Activated CD4-positive, alpha-beta T cell treated with anti-CD3 and anti-CD28 coated beads, Interleukin-2, amount 50 U/mL, for 16 hours (primary cell): ENCODE measurements around the gene SPECC1.
A peak's percentile ranks its signal among the peaks of the same experiment; 100 is the strongest.
"Not testable (repeated sequence)": the region's sequence is repeated elsewhere in the genome, so short reads cannot be mapped to it uniquely, and the experiment has no call there.

Experiments used
- DNase-seq: peaks from one replicate; pipeline ENCODE4 v3.0.0-alpha.2; 2020

Gene SPECC1

GRCh38 chr17:20142268-20142667, 133.1 kb downstream of the SPECC1 start:
- no peak for DNase-seq

GRCh38 chr17:20143740-20144139, 134.6 kb downstream of the SPECC1 start:
- no peak for DNase-seq

GRCh38 chr17:20145567-20145966, 136.4 kb downstream of the SPECC1 start:
- no peak for DNase-seq

- DNase-seq, result no peak
Observed at GRCh38 chr17:20149251-20149650, 140.1 kb downstream of the SPECC1 start.

GRCh38 chr17:20151174-20151573, 142.0 kb downstream of the SPECC1 start:
- no peak for DNase-seq

- no peak for DNase-seq
Observed at GRCh38 chr17:20153231-20153630, 144.1 kb downstream of the SPECC1 start.

- DNase-seq, result peak; percentile 8
Observed at GRCh38 chr17:20154286-20155000, 145.3 kb downstream of the SPECC1 start.

- peak; percentile 97 for DNase-seq
Observed at GRCh38 chr17:20155258-20156195, 146.4 kb downstream of the SPECC1 start.

GRCh38 chr17:20156196-20157000, 147.2 kb downstream of the SPECC1 start:
- DNase-seq, result peak; percentile 2

GRCh38 chr17:20157001-20157310, 147.8 kb downstream of the SPECC1 start:
- DNase-seq, result no peak

- DNase-seq, result no peak
Observed at GRCh38 chr17:20158580-20158979, 149.4 kb downstream of the SPECC1 start.

GRCh38 chr17:20159406-20160069, 150.4 kb downstream of the SPECC1 start:
- DNase-seq, result no peak

GRCh38 chr17:20165516-20165915, 156.4 kb downstream of the SPECC1 start:
- DNase-seq, result not testable (repeated sequence)

- DNase-seq, result no peak
Observed at GRCh38 chr17:20170085-20170484, 160.9 kb downstream of the SPECC1 start.

- DNase-seq, result no peak
Observed at GRCh38 chr17:20171741-20172365, 162.7 kb downstream of the SPECC1 start.

GRCh38 chr17:20172376-20172775, 163.2 kb downstream of the SPECC1 start:
- DNase-seq, result no peak

- DNase-seq, result no peak
Observed at GRCh38 chr17:20173091-20173490, 163.9 kb downstream of the SPECC1 start.

- DNase-seq, result no peak
Observed at GRCh38 chr17:20174588-20175265, 165.6 kb downstream of the SPECC1 start.

- no peak for DNase-seq
Observed at GRCh38 chr17:20179041-20179440, 169.9 kb downstream of the SPECC1 start.

- no peak for DNase-seq
Observed at GRCh38 chr17:20180661-20181060, 171.5 kb downstream of the SPECC1 start.

- no peak for DNase-seq
Observed at GRCh38 chr17:20184181-20184580, 175.0 kb downstream of the SPECC1 start.
